GM23248 (cell line): ENCODE results near the gene LCNL1. TPM values are rescaled to one million over a fixed set of nuclear protein-coding genes. Genes with fewer than 3 reads are reported as not detected.

Experiments used
- DNase-seq: peaks from one replicate; pipeline ENCODE4 v3.0.0-alpha.2; 2015
- H2AFZ ChIP-seq: fragments of 200-600 bp; sonication (generic); 2 replicates; pipeline ENCODE4 v1.6.1; 2016; ENCODE audit warnings: antibody characterized with exemption
- H3F3A ChIP-seq: fragments of 200-600 bp; sonication (generic); 2 replicates; pipeline ENCODE4 v1.6.1; 2016; ENCODE audit warnings: mild to moderate bottlenecking, antibody characterized with exemption, mixed run types; ENCODE audit not compliant: insufficient read depth
- H3K27ac ChIP-seq: fragments of 200-600 bp; sonication (generic); 2 replicates; pipeline ENCODE4 v1.5.1; 2016; ENCODE audit warnings: mild to moderate bottlenecking
- H3K27me3 ChIP-seq: fragments of 200-600 bp; sonication (generic); replicated peaks from 2 replicates; pipeline ENCODE4 v1.6.1; 2016; ENCODE audit warnings: mild to moderate bottlenecking; ENCODE audit not compliant: insufficient read depth
- H3K36me3 ChIP-seq: fragments of 200-600 bp; sonication (generic); 2 replicates; pipeline ENCODE4 v1.6.1; 2016; ENCODE audit warnings: low read depth, mild to moderate bottlenecking
- H3K4me1 ChIP-seq: fragments of 200-600 bp; sonication (generic); 2 replicates; pipeline ENCODE4 v1.6.1; 2016; ENCODE audit warnings: mild to moderate bottlenecking; ENCODE audit not compliant: insufficient read depth
- H3K4me2 ChIP-seq: fragments of 200-600 bp; sonication (generic); one replicate; pipeline ENCODE4 v1.6.1; 2016; ENCODE audit warnings: mild to moderate bottlenecking; ENCODE audit not compliant: unreplicated experiment
- H3K4me3 ChIP-seq: fragments of 200-600 bp; sonication (generic); 2 replicates; pipeline ENCODE4 v1.5.1; 2016; ENCODE audit warnings: mild to moderate bottlenecking
- H3K79me2 ChIP-seq: fragments of 200-600 bp; sonication (generic); 2 replicates; pipeline ENCODE4 v1.6.1; 2016; ENCODE audit warnings: mild to moderate bottlenecking; ENCODE audit not compliant: insufficient read depth
- H3K9ac ChIP-seq: fragments of 200-600 bp; sonication (generic); 2 replicates; pipeline ENCODE4 v1.6.1; 2016; ENCODE audit warnings: mild to moderate bottlenecking
- H3K9me2 ChIP-seq: fragments of 200-600 bp; sonication (generic); 2 replicates; pipeline ENCODE4 v1.6.1; 2016; ENCODE audit warnings: mixed run types, mild to moderate bottlenecking, moderate library complexity; ENCODE audit not compliant: insufficient read depth
- H3K9me3 ChIP-seq: fragments of 200-600 bp; sonication (generic); one replicate; pipeline ENCODE4 v1.6.1; 2017; ENCODE audit warnings: low read depth
- H4K20me1 ChIP-seq: fragments of 200-600 bp; sonication (generic); 2 replicates; pipeline ENCODE4 v1.6.0; 2016; ENCODE audit not compliant: insufficient read depth
- EZH2 ChIP-seq: fragments of 200-600 bp; sonication (generic); IDR thresholded peaks from 2 replicates; pipeline ENCODE4 v1.6.1; 2018; ENCODE audit warnings: antibody characterized with exemption, mild to moderate bottlenecking; ENCODE audit not compliant: insufficient read depth, poor library complexity, severe bottlenecking
- EZH2phosphoT487 ChIP-seq: fragments of 200-600 bp; sonication (generic); IDR thresholded peaks from 2 replicates; pipeline ENCODE4 v1.6.1; 2018; ENCODE audit warnings: antibody characterized with exemption, moderate library complexity, mild to moderate bottlenecking, low read depth; ENCODE audit not compliant: insufficient read depth
- WGBS, 2 experiments: methylation state at CpG; one replicate each; pipeline ENCODE4 v1.1.6; 2015 to 2017; ENCODE audit warnings: low lambda C conversion rate in 2 of 2, low coverage in 1 of 2; ENCODE audit errors: missing lambda C conversion rate in 2 of 2; 5-methylcytosine and 5-hydroxymethylcytosine counted together
- in situ Hi-C: fragments of 300-500 bp; cut with MboI; formaldehyde crosslinking; loops from 2 replicates; pipeline ENCODE4 v1.15.0; 2020
- polyA plus RNA-seq: library from polyadenylated mRNA; unstranded; fragments of >200 nt; fragmentation: Nextera tagmentation; extraction: Ambion mirVana; gene quantifications from 2 replicates; pipeline ENCODE4 v1.2.1, GENCODE V29; 2016
- total RNA-seq: library from RNA; depleted of rRNA; stranded (reverse); fragments of >200 nt; shearing (Covaris generic); gene quantifications from 2 replicates; pipeline ENCODE4 v1.2.3, GENCODE V29; 2014

The LCNL1 gene
- total and polyA plus RNA-seq, 2 experiments from 2014 or later: not detected

- H3K9me2 ChIP-seq: no peaks in the 10 kb centered on the region
- no peak overlapping the region for H3K4me2 ChIP-seq
- TF ChIP-seq EZH2: no peak
- TF ChIP-seq EZH2phosphoT487: no peak
- in situ Hi-C loops: no loop called here
- H4K20me1 ChIP-seq: no peaks in the 10 kb centered on the region
- H3K27me3 ChIP-seq: no peaks in the 10 kb centered on the region
- no peaks in the 10 kb centered on the region for H3K36me3 ChIP-seq
- WGBS, 2 experiments: 96 to 100% methylated on average over 5 to 6 of the region's 16 CpGs
- no peaks in the 10 kb centered on the region for H3F3A ChIP-seq
- DNase-seq: no peak
- no peaks in the 10 kb centered on the region for H3K9me3 ChIP-seq
- H3K27ac ChIP-seq: no peak overlapping the region
- H3K9ac ChIP-seq: no peak overlapping the region
- H3K4me1 ChIP-seq: no peaks in the 10 kb centered on the region
- no peak overlapping the region for H2AFZ ChIP-seq
- H3K4me3 ChIP-seq: no peak overlapping the region
- no peaks in the 10 kb centered on the region for H3K79me2 ChIP-seq
These were observed 33.6 kb downstream of the LCNL1 start for GRCh38 chr9:137016436-137016835.

- Histone ChIP-seq H3K27me3 (no peaks in the 10 kb centered on the region), H3K4me1 (no peaks in the 10 kb centered on the region), H3K4me2 (no peak overlapping the region), H2AFZ (no peak overlapping the region), H3K9me2 (no peaks in the 10 kb centered on the region), H3F3A (no peaks in the 10 kb centered on the region), H3K9me3 (no peaks in the 10 kb centered on the region), H3K27ac (no peak overlapping the region), H3K9ac (no peak overlapping the region), H3K36me3 (no peaks in the 10 kb centered on the region), H3K79me2 (no peaks in the 10 kb centered on the region), H4K20me1 (no peaks in the 10 kb centered on the region), H3K4me3 (no peak overlapping the region)
- in situ Hi-C loops: no loop called here
- TF ChIP-seq EZH2: no peak
- TF ChIP-seq EZH2phosphoT487: no peak
- DNase-seq: no peak
- WGBS, 2 experiments: 96% methylated on average over 23 to 28 of the region's 28 CpGs
These were observed 34.3 kb downstream of the LCNL1 start for GRCh38 chr9:137017071-137017470.

- WGBS, 2 experiments: 89 to 95% methylated on average over 29 to 45 of the region's 45 CpGs
- H3K9me3 ChIP-seq: no peaks in the 10 kb centered on the region
- H3K27ac ChIP-seq: no peak overlapping the region
- no peaks in the 10 kb centered on the region for H3K4me1 ChIP-seq
- no peaks in the 10 kb centered on the region for H3F3A ChIP-seq
- no peaks in the 10 kb centered on the region for H4K20me1 ChIP-seq
- no peak overlapping the region for H3K4me2 ChIP-seq
- H3K27me3 ChIP-seq: no peaks in the 10 kb centered on the region
- TF ChIP-seq EZH2 (no peak), EZH2phosphoT487 (no peak)
- H3K4me3 ChIP-seq: no peak overlapping the region
- H3K79me2 ChIP-seq: no peaks in the 10 kb centered on the region
- DNase-seq: no peak
- in situ Hi-C loops: no loop called here
- no peaks in the 10 kb centered on the region for H3K9me2 ChIP-seq
- H2AFZ ChIP-seq: no peak overlapping the region
- no peaks in the 10 kb centered on the region for H3K36me3 ChIP-seq
- no peak overlapping the region for H3K9ac ChIP-seq
These were observed 35.2 kb downstream of the LCNL1 start for GRCh38 chr9:137017791-137018497.

GRCh38 chr9:137018761-137019559 is 36.2 kb downstream of the LCNL1 start:
- in situ Hi-C loops: no loop called here
- no peaks in the 10 kb centered on the region for H3K27me3 ChIP-seq

More at GRCh38 chr9:137018761-137019559, 36.2 kb downstream of the LCNL1 start:
- Histone ChIP-seq H3K4me1 (no peaks in the 10 kb centered on the region), H3K9ac (no peak overlapping the region), H3K4me3 (no peak overlapping the region), H3K79me2 (no peaks in the 10 kb centered on the region), H4K20me1 (no peaks in the 10 kb centered on the region), H3K27ac (no peak overlapping the region), H3K9me2 (no peaks in the 10 kb centered on the region), H3F3A (no peaks in the 10 kb centered on the region), H2AFZ (no peak overlapping the region), H3K4me2 (no peak overlapping the region), H3K36me3 (no peaks in the 10 kb centered on the region), H3K9me3 (no peaks in the 10 kb centered on the region)
- WGBS, 2 experiments: 88 to 95% methylated on average over 32 to 34 of the region's 36 CpGs
- DNase-seq: no peak
- TF ChIP-seq EZH2phosphoT487 (no peak), EZH2 (no peak)
